HEK293 (cell line): ENCODE data around the gene RALGAPA2.

Source experiments
- CTCF ChIA-PET: fragments of 350-600 bp; formaldehyde crosslinking; extraction: SDS; loops from one replicate; lab custom pipeline; 2021; ENCODE audit warnings: antibody characterized with exemption; lab: Yijun Ruan, JAX
- POLR2A ChIA-PET: fragments of 300-600 bp; formaldehyde crosslinking; extraction: SDS; loops from one replicate; lab custom pipeline; 2020; ENCODE audit warnings: antibody characterized with exemption, inconsistent platforms; lab: Yijun Ruan, JAX
- H3K27ac ChIP-seq: fragments of 200-500 bp; sonication (Bioruptor generic); 2 replicates; pipeline ENCODE4 v1.5.1; 2014; ENCODE audit warnings: low read depth, low read length, control low read depth, inconsistent platforms; ENCODE audit errors: extremely low read depth
- H3K36me3 ChIP-seq, 2 experiments: fragments of 200-500 bp in 1 of 2; sonication (Bioruptor generic) in 1 of 2; 1 replicate in 1 of 2; 2 replicates in 1 of 2; pipeline ENCODE4 v1.5.1; 2014 to 2017; ENCODE audit warnings: inconsistent platforms in 2 of 2, low read length in 2 of 2; ENCODE audit not compliant: control insufficient read depth in 2 of 2, insufficient read depth in 1 of 2
- H3K4me1 ChIP-seq: fragments of 200-500 bp; sonication (Bioruptor generic); 2 replicates; pipeline ENCODE4 v1.5.1; 2014; ENCODE audit warnings: mild to moderate bottlenecking, low read length, inconsistent platforms; ENCODE audit not compliant: control insufficient read depth, insufficient read depth
- H3K4me3 ChIP-seq: 2 replicates; pipeline ENCODE4 v1.5.1; 2011; ENCODE audit warnings: low read depth, mild to moderate bottlenecking, control low read depth, low read length, moderate library complexity
- H3K9me3 ChIP-seq: fragments of 200-500 bp; sonication (Bioruptor generic); 2 replicates; pipeline ENCODE4 v1.5.1; 2014; ENCODE audit warnings: low read depth, low read length, inconsistent platforms; ENCODE audit not compliant: control insufficient read depth, insufficient read depth
- GLI4 ChIP-seq: fragments of 450-650 bp; formaldehyde crosslinking; IDR thresholded peaks from 2 replicates; pipeline ENCODE4 v1.5.1; 2016; ENCODE audit warnings: missing biosample characterization, missing genetic modification characterization
- GLIS1 ChIP-seq: fragments of 450-650 bp; formaldehyde crosslinking; IDR thresholded peaks from 2 replicates; pipeline ENCODE4 v1.5.1; 2016; ENCODE audit warnings: missing biosample characterization, missing genetic modification characterization
- SCRT1 ChIP-seq: fragments of 450-650 bp; formaldehyde crosslinking; IDR thresholded peaks from 2 replicates; pipeline ENCODE4 v1.5.1; 2016; ENCODE audit warnings: missing biosample characterization, missing genetic modification characterization, borderline replicate concordance
- SCRT2 ChIP-seq: fragments of 450-650 bp; formaldehyde crosslinking; IDR thresholded peaks from 2 replicates; pipeline ENCODE4 v1.5.1; 2016; ENCODE audit warnings: missing biosample characterization, missing genetic modification characterization
- SP3 ChIP-seq: fragments of 450-650 bp; formaldehyde crosslinking; IDR thresholded peaks from 2 replicates; pipeline ENCODE4 v1.5.1; 2016; ENCODE audit warnings: missing biosample characterization, missing genetic modification characterization
- ZIC2 ChIP-seq: fragments of 450-650 bp; formaldehyde crosslinking; IDR thresholded peaks from 2 replicates; pipeline ENCODE4 v1.5.1; 2016; ENCODE audit warnings: missing biosample characterization, missing genetic modification characterization
- ZNF202 ChIP-seq: fragments of 450-650 bp; formaldehyde crosslinking; IDR thresholded peaks from 2 replicates; pipeline ENCODE4 v1.5.1; 2016; ENCODE audit warnings: missing biosample characterization, missing genetic modification characterization, borderline replicate concordance
- ZNF324 ChIP-seq: fragments of 450-650 bp; formaldehyde crosslinking; IDR thresholded peaks from 2 replicates; pipeline ENCODE4 v1.5.1; 2016; ENCODE audit warnings: missing biosample characterization, missing genetic modification characterization
- ZNF521 ChIP-seq: fragments of 450-650 bp; formaldehyde crosslinking; IDR thresholded peaks from 2 replicates; pipeline ENCODE4 v1.5.1; 2017; ENCODE audit warnings: missing biosample characterization, mild to moderate bottlenecking, missing genetic modification characterization
- ZNF544 ChIP-seq: fragments of 450-650 bp; formaldehyde crosslinking; IDR thresholded peaks from 2 replicates; pipeline ENCODE4 v1.5.0; 2017; ENCODE audit warnings: missing biosample characterization, missing genetic modification characterization
- ZNF623 ChIP-seq: fragments of 450-650 bp; formaldehyde crosslinking; IDR thresholded peaks from 2 replicates; pipeline ENCODE4 v1.5.1; 2016; ENCODE audit warnings: missing biosample characterization, missing genetic modification characterization
- ZNF626 ChIP-seq: fragments of 450-650 bp; sonication (Bioruptor Pico); formaldehyde crosslinking; IDR thresholded peaks from 2 replicates; pipeline ENCODE4 v1.5.1; 2018; ENCODE audit warnings: missing biosample characterization, missing genetic modification characterization, inconsistent platforms
- ZNF843 ChIP-seq: fragments of 450-650 bp; formaldehyde crosslinking; IDR thresholded peaks from 2 replicates; pipeline ENCODE4 v1.5.1; 2016; ENCODE audit warnings: missing biosample characterization, missing genetic modification characterization
- TF ChIP-seq, protein P1 (sequence below): fragments of 450-650 bp; formaldehyde crosslinking; IDR thresholded peaks from 2 replicates; pipeline ENCODE4 v1.5.1; 2016; ENCODE audit warnings: missing biosample characterization, missing genetic modification characterization, borderline replicate concordance
- TF ChIP-seq, protein P2 (sequence below): fragments of 450-650 bp; formaldehyde crosslinking; optimal IDR thresholded peaks from 2 replicates; pipeline ENCODE3; 2016; ENCODE audit warnings: missing biosample characterization, mild to moderate bottlenecking, missing genetic modification characterization

Gene RALGAPA2

DNA sequence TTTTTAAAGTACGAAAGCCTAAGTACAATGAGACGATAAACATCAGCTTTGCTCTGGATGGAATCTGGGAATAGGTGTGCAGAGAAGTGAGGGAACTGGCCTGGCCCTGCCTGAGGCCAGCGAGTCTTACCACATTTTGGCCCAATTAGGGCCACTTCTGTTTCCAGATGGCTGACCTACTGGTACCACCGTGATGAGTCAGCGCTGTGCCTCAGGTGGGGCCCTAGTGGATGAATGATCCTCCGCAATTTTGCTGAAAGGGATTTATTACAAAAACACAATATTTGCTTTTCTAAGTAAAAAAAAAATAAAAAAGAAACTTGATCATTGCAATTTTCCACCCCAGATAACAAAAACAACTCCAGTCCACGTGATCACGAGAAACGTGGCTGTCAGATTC is 322.1 kb downstream of the RALGAPA2 start:
- no peak overlapping the region for H3K4me3 ChIP-seq
- H3K4me1 ChIP-seq, result no peaks in the 10 kb centered on the region
- H3K9me3 ChIP-seq, result no peaks in the 10 kb centered on the region
- no peak overlapping the region for H3K27ac ChIP-seq
- ChIA-PET CTCF (no interaction called here), POLR2A (no interaction called here)
- TF ChIP-seq ZNF521 (tag by site-specific recombination), result no peak
- no peaks in the 10 kb centered on the region for H3K36me3 ChIP-seq

DNA sequence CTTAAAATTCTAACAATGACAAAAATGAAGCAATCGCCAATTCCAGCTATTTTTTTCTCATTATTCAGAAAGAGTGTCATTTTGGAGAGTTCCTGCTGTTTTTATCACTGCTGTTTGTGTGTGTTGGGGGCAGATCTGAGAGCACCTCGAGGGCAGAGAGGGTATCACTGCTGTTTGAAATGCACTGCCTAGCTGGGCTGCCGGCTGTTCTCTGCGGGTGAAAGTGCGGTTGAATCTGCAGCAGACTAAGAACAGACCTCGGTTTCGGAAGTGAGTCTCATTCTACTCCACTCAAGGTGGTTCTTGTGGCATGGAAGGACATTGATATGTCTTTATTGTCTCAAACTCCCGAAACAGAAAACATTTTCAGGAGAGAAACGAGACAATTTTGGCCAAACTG is 326.3 kb downstream of the RALGAPA2 start:
- Histone ChIP-seq H3K9me3 (no peaks in the 10 kb centered on the region), H3K4me1 (no peaks in the 10 kb centered on the region), H3K4me3 (no peak overlapping the region)
- ChIA-PET CTCF (no interaction called here), POLR2A (no interaction called here)
- TF ChIP-seq GLI4 (no peak), ZIC2 (tag by site-specific recombination) (0 out of 2 replicates have a peak, but pooled peaks have one; percentile 22)
- TF ChIP-seq, all 188 proteins: peak for 1
- Histone ChIP-seq H3K36me3 (no peaks in the 10 kb centered on the region), H3K27ac (no peak overlapping the region)

DNA sequence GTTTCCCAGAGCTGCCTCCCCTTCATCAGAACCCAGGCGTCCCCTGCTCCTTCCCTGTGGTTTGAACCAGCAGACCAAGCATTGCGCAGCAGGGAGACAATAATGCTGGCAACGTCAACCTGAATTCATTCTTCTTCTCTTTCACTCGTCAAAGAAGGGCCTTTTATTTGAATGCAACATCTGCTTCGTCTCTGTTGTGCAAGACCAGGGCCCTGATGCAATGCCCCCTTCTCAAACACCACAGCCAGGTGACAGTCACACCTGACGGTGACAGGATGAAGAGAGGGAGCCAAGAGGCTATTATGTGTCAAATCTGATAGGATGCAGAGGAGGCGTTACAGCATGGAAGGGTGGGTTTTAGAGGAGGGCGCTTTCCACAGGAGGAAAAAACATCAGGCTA is 336.6 kb downstream of the RALGAPA2 start:
- Histone ChIP-seq H3K9me3 (no peaks in the 10 kb centered on the region), H3K36me3 (no peaks in the 10 kb centered on the region), H3K4me1 (no peaks in the 10 kb centered on the region; the same call in 1 of the 2 replicates), H3K27ac (no peak overlapping the region), H3K4me3 (no peak overlapping the region)
- TF ChIP-seq SP3 (tag by site-specific recombination), result no peak
- TF ChIP-seq ZNF626, result no peak
- no peak for TF ChIP-seq GLIS1 (tag by site-specific recombination)
- TF ChIP-seq, protein P1, sequence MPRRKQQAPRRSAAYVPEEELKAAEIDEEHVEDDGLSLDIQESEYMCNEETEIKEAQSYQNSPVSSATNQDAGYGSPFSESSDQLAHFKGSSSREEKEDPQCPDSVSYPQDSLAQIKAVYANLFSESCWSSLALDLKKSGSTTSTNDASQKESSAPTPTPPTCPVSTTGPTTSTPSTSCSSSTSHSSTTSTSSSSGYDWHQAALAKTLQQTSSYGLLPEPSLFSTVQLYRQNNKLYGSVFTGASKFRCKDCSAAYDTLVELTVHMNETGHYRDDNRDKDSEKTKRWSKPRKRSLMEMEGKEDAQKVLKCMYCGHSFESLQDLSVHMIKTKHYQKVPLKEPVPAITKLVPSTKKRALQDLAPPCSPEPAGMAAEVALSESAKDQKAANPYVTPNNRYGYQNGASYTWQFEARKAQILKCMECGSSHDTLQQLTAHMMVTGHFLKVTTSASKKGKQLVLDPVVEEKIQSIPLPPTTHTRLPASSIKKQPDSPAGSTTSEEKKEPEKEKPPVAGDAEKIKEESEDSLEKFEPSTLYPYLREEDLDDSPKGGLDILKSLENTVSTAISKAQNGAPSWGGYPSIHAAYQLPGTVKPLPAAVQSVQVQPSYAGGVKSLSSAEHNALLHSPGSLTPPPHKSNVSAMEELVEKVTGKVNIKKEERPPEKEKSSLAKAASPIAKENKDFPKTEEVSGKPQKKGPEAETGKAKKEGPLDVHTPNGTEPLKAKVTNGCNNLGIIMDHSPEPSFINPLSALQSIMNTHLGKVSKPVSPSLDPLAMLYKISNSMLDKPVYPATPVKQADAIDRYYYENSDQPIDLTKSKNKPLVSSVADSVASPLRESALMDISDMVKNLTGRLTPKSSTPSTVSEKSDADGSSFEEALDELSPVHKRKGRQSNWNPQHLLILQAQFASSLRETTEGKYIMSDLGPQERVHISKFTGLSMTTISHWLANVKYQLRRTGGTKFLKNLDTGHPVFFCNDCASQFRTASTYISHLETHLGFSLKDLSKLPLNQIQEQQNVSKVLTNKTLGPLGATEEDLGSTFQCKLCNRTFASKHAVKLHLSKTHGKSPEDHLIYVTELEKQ (tag by site-specific recombination), result no peak
- no peak for TF ChIP-seq ZNF544
- TF ChIP-seq ZNF202, result no peak
- no peak for TF ChIP-seq ZNF843 (tag by site-specific recombination)
- no peak for TF ChIP-seq SCRT2 (tag by site-specific recombination)
- TF ChIP-seq ZNF324 (tag by site-specific recombination), result no peak
- TF ChIP-seq, all 188 proteins: peak for 0
- POLR2A ChIA-PET, result no interaction called here
- CTCF ChIA-PET, result interaction anchor here (0.8 kb wide), 1 partner anchor 16 kb away, joined by 4 read pairs; no protein-coding TSS in a partner anchor

DNA sequence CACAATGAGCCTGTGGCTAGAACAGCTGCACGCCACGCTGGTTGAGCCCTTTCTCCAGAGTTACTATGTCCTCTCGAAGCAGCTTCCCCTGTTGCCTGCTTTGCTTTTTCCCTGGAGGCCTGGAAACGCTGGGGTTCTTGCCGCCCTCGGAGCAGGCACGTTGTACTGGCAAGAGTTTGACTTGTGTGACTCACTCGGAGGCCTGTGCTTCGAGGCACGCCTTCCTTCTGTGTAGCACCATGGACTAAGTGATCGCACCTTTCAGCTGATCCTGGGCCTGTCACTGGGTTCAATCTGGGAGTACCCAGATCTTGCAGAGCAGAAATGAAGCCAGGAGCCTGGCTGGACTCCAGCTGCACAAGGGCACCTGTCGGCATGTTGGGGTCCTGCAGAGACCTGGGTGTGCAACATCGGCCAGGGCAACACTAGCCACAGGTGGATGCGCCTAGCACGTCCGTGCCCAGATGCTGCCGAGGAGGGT is 339.3 kb downstream of the RALGAPA2 start:
- H3K36me3 ChIP-seq, result no peaks in the 10 kb centered on the region
- H3K9me3 ChIP-seq, result no peaks in the 10 kb centered on the region
- H3K27ac ChIP-seq, result no peak overlapping the region
- no peak overlapping the region for H3K4me3 ChIP-seq
- 0 out of 2 replicates have a peak, but pooled peaks have one; percentile 41 for TF ChIP-seq SCRT1
- 0 out of 2 replicates have a peak, but pooled peaks have one; percentile 59 for TF ChIP-seq SCRT2 (tag by site-specific recombination)
- TF ChIP-seq ZNF623 (tag by site-specific recombination), result no peak
- TF ChIP-seq, protein P2, sequence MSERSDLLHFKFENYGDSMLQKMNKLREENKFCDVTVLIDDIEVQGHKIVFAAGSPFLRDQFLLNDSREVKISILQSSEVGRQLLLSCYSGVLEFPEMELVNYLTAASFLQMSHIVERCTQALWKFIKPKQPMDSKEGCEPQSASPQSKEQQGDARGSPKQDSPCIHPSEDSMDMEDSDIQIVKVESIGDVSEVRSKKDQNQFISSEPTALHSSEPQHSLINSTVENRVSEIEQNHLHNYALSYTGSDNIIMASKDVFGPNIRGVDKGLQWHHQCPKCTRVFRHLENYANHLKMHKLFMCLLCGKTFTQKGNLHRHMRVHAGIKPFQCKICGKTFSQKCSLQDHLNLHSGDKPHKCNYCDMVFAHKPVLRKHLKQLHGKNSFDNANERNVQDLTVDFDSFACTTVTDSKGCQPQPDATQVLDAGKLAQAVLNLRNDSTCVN (tag by site-specific recombination), result no peak
- no peaks in the 10 kb centered on the region; the same call in 1 of the 2 replicates for H3K4me1 ChIP-seq
- CTCF ChIA-PET, result no interaction called here
- POLR2A ChIA-PET, result no interaction called here
